Measurements from ENCODE around the gene PRDM1.

- TF ChIP-seq ZNF384 (IDR thresholded peaks at IDR 0.05) (no peak), TARDBP (IDR thresholded peaks at IDR 0.05) (no peak), ARNT (IDR thresholded peaks at IDR 0.05) (no peak), BHLHE40 (IDR thresholded peaks at IDR 0.05; ENCODE audit: borderline replicate concordance) (no peak), FOXA1 (IDR thresholded peaks at IDR 0.05) (no peak), L3MBTL2 (conservative IDR thresholded peaks at IDR 0.05) (no peak), SP1 (IDR thresholded peaks at IDR 0.05) (no peak), NFRKB (IDR thresholded peaks at IDR 0.05) (no peak), SUZ12 (IDR thresholded peaks at IDR 0.05) (no peak), ELF4 (IDR thresholded peaks at IDR 0.05) (no peak), FOXK2 (IDR thresholded peaks at IDR 0.05) (no peak), FOXM1 (IDR thresholded peaks at IDR 0.05; ENCODE audit: borderline replicate concordance) (no peak), LEF1 (IDR thresholded peaks at IDR 0.05; ENCODE audit: borderline replicate concordance) (no peak)
Measured at GRCh38 chr6:106124015-106124414, 37.9 kb downstream of the PRDM1 start.

Data from HEK293T (cell line).